ENCODE results near the gene PRKAG2.

DNA sequence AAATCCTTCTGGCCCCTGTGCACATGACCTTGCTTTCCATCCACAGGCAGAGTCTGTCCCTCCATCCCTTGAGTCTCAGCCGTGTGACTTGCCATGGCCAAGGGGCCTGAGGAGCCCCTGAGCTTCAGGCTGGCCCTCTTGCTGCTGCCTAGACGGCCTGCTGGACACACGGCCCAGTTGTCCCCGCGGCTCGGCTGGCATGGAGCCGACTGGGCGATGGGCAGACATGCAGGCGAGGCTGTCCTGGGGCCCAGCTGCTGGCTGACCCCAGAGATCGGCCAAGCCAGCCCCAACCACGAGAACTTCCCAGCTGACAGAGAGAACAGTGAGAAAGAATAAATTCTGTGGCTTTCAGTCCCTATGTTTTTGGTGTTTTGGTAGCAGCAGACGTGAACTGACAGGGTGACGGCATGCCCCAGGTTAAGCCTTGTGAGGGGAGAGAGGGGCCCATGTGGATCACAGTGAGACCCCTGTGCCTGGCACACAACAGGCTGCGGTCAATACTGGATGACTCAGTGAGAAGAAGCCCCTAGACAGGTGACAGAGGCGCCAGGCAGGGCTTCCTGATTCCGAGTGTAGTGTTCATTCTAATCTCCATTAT lies 11.7 kb downstream of the PRKAG2 start:
- TF ChIP-seq EZH2 (IDR thresholded peaks at IDR 0.05; ENCODE audit: borderline replicate concordance, low read length) = no peak
- TF ChIP-seq, protein P1, sequence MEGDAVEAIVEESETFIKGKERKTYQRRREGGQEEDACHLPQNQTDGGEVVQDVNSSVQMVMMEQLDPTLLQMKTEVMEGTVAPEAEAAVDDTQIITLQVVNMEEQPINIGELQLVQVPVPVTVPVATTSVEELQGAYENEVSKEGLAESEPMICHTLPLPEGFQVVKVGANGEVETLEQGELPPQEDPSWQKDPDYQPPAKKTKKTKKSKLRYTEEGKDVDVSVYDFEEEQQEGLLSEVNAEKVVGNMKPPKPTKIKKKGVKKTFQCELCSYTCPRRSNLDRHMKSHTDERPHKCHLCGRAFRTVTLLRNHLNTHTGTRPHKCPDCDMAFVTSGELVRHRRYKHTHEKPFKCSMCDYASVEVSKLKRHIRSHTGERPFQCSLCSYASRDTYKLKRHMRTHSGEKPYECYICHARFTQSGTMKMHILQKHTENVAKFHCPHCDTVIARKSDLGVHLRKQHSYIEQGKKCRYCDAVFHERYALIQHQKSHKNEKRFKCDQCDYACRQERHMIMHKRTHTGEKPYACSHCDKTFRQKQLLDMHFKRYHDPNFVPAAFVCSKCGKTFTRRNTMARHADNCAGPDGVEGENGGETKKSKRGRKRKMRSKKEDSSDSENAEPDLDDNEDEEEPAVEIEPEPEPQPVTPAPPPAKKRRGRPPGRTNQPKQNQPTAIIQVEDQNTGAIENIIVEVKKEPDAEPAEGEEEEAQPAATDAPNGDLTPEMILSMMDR (conservative IDR thresholded peaks at IDR 0.05 in 1 of 2, IDR thresholded peaks at IDR 0.05 in 1 of 2; ENCODE audit: extremely low read depth in 1 of 2, insufficient read depth in 1 of 2, low read depth in 1 of 2, low read length in 2 of 2) = no peak

All from mammary epithelial cell (primary cell).